Measurements from ENCODE around the gene HIGD1C.

Gene HIGD1C

GRCh38 chr12:51018956-51019355, 66.6 kb downstream of the HIGD1C start:
- DNase-seq (ENCODE audit: low spot score): no peak

GRCh38 chr12:51019927-51020326, 67.6 kb downstream of the HIGD1C start:
- no peak for DNase-seq (ENCODE audit: low spot score)
